Heart right ventricle (tissue), 16 donors: ENCODE measurements around the gene FBXW4. TPM values are rescaled to one million over a fixed set of nuclear protein-coding genes. Genes with fewer than 3 reads are reported as not detected.

Experiments used
- ATAC-seq, 8 donors: fragments of 200-7000 bp; cut with Tn5 transposase; one replicate each; pipeline ENCODE4 v1.9.1; 2020; ENCODE audit warnings: mild to moderate bottlenecking in 8 of 8, moderate library complexity in 8 of 8, moderate number of reproducible peaks in 1 of 8
- DNase-seq, 2 donors: peaks; one replicate each; pipeline ENCODE4 v3.0.0-alpha.2; 2020
- H3K27ac ChIP-seq, 10 donors: fragments of 200-600 bp; sonication (generic) in 2 of 10; one replicate each; pipeline versions ENCODE4 v1.5.0 to v1.8.0; 2020 to 2022; ENCODE audit warnings: mild to moderate bottlenecking in 3 of 10
- H3K27me3 ChIP-seq, 7 donors: fragments of 200-600 bp; one replicate each; pipeline ENCODE4 v1.8.0; 2021 to 2022; ENCODE audit warnings: mild to moderate bottlenecking in 2 of 7
- H3K36me3 ChIP-seq, 9 donors: fragments of 200-600 bp; sonication (generic) in 1 of 9; one replicate each; pipeline versions ENCODE4 v1.5.0 to v1.8.0; 2020 to 2022; ENCODE audit warnings: mild to moderate bottlenecking in 2 of 9
- H3K4me1 ChIP-seq, 9 donors: fragments of 200-600 bp; sonication (generic) in 1 of 9; one replicate each; pipeline versions ENCODE4 v1.5.0 to v1.8.0; 2020 to 2022; ENCODE audit warnings: mild to moderate bottlenecking in 4 of 9
- H3K4me3 ChIP-seq, 10 donors: fragments of 200-600 bp; sonication (generic) in 2 of 10; one replicate each; pipeline versions ENCODE4 v1.5.0 to v1.8.0; 2020 to 2022; ENCODE audit warnings: mild to moderate bottlenecking in 7 of 10, moderate library complexity in 2 of 10
- H3K9me3 ChIP-seq, 11 donors: fragments of 200-600 bp in 10 of 11; sonication (generic) in 2 of 11; one replicate each; pipeline versions ENCODE4 v1.5.0 to v1.8.0; 2013 to 2022; ENCODE audit warnings: mild to moderate bottlenecking in 2 of 11, control low read depth in 1 of 11, moderate library complexity in 1 of 11
- CTCF ChIP-seq, 9 donors: fragments of 200-600 bp; sonication (generic) in 2 of 9; IDR thresholded peaks; one replicate each; pipeline versions ENCODE4 v1.5.0 to v1.8.0; 2021 to 2022; ENCODE audit warnings: antibody characterized with exemption in 9 of 9, mild to moderate bottlenecking in 5 of 9, moderate library complexity in 1 of 9
- WGBS, 2 donors: extraction: QIAGEN DNeasy Blood & Tissue Kit; methylation state at CpG; one replicate each; pipeline ENCODE4 v1.1.7; 2013; ENCODE audit warnings: inconsistent platforms in 1 of 2; 5-methylcytosine and 5-hydroxymethylcytosine counted together
- intact Hi-C, 10 donors: fragments of 100-400 bp; cut with DNase I; formaldehyde crosslinking; loops; one replicate each; pipeline versions ENCODE4 v1.11.1 to v1.14.2; 2022
- polyA plus RNA-seq, 2 donors: library from polyadenylated mRNA; stranded (reverse); fragments of 200-250 nt; gene quantifications; one replicate each; pipeline ENCODE4 v1.2.3, GENCODE V29; 2013
- total RNA-seq, 10 donors: library from RNA; stranded (reverse); fragmentation: NEBNext Ultra II Directional in 3 of 10; extraction: Animal tissue kit (Norgen Biotek cat#: 25700) in 3 of 10; gene quantifications; one replicate each; pipeline versions ENCODE4 v1.2.1 to v1.2.4, GENCODE V29; 2021 to 2023
- donor health status: Arrhythmogenic right ventricular cardiomyopathy.
- donor health status: ischemic (EF 13 %, LVEDD 7.1; RV severe dilation, severe dysfunction).
- donor health status: healthy with polysubstance abuse.
- donor health status: DM: no; HTN: yes; CAD: no.
- donor health status: DM: no; HTN: no; CAD: no.
- donor health status: ischemic (EF 25% LVEDD 6.9; RV normal size, moderate dysfunction).
- donor health status: ischemic (EF 25% LVEDD 5.7; RV mildly dilated, moderate dysfunction).
- donor health status: healthy.
- donor health status: DM: yes; HTN: yes; CAD: no.
- donor health status: Ischemic cardiomyopathy.
- donor health status: ischemic (EF 35%, LVEDD 5.7; RV mildly dilated, moderate dysfunction).
- donor health status: nonischemic (EF 11% LVEDD 7.7; RV severe dilation, severe dysfunction).
- donor health status: DM: yes; HTN: yes; CAD: no.
- donor health status: PGD.
- donor health status: ischemic (EF 29% LVEDD 5.4; RV normal size, mild dysfunction).
- donor health status: nonischemic (EF 23%, LVEDD 6.1; RV moderate dilation, normal function).

Gene FBXW4
- total and polyA plus RNA-seq, 12 donors, result 31.8 to 118 (median 92.1) TPM

GRCh38 chr10:101611096-101611905, 83.7 kb downstream of the FBXW4 start:
- peaks cover 0 to 83% (median 39%) of the 10 kb centered on the region in 9 donors for H3K36me3 ChIP-seq
- intact Hi-C loops, result no loop called here
- 63 to 76% methylated on average over 16 of the region's 16 CpGs for WGBS, 2 donors
- DNase-seq (no peak), ATAC-seq (peak in 4 of 8 donors; percentile 18 to 30 (median 24))
- H3K27me3 ChIP-seq, result no peaks in the 10 kb centered on the region
- H3K4me1 ChIP-seq, result peaks cover 0 to 9% (median 0%) of the 10 kb centered on the region in 9 donors
- no peak overlapping the region for H3K4me3 ChIP-seq
- H3K9me3 ChIP-seq, result no peaks in the 10 kb centered on the region
- TF ChIP-seq CTCF (IDR thresholded peaks at IDR 0.05), result no peak
- peak overlapping the region in 1 of 10 donors; percentile 16 for H3K27ac ChIP-seq

GRCh38 chr10:101609481-101609880, 85.5 kb downstream of the FBXW4 start:
- ATAC-seq, result no peak
- no peak overlapping the region for H3K27ac ChIP-seq
- TF ChIP-seq CTCF (IDR thresholded peaks at IDR 0.05), result no peak
- DNase-seq, result no peak
- no peak overlapping the region for H3K4me3 ChIP-seq
- peaks cover 0 to 5% (median 0%) of the 10 kb centered on the region in 9 donors for H3K4me1 ChIP-seq
- H3K27me3 ChIP-seq, result no peaks in the 10 kb centered on the region
- no peaks in the 10 kb centered on the region for H3K9me3 ChIP-seq
- H3K36me3 ChIP-seq, result peaks cover 0 to 88% (median 43%) of the 10 kb centered on the region in 9 donors
- intact Hi-C loops, result loop anchor here in 4 of 10 donors (10.0 kb wide), 3 partner anchors 165 to 465 kb away; partner anchors contain the start of gene FGF8 (in 1 of the 4)
- WGBS, 2 donors, result 71 to 88% methylated on average over 4 of the region's 4 CpGs

- H3K9me3 ChIP-seq, result no peaks in the 10 kb centered on the region
- H3K36me3 ChIP-seq, result peaks cover 0 to 83% (median 43%) of the 10 kb centered on the region in 9 donors
- no peak for DNase-seq
- no peaks in the 10 kb centered on the region for H3K27me3 ChIP-seq
- 39 to 54% methylated on average over 2 of the region's 2 CpGs for WGBS, 2 donors
- peaks cover 0 to 11% (median 3%) of the 10 kb centered on the region in 9 donors for H3K4me1 ChIP-seq
- ATAC-seq, result no peak
- H3K27ac ChIP-seq, result no peak overlapping the region
- H3K4me3 ChIP-seq, result no peak overlapping the region
- no peak for TF ChIP-seq CTCF (IDR thresholded peaks at IDR 0.05)
- intact Hi-C loops, result loop anchor here in 4 of 10 donors (10.0 kb wide), 3 partner anchors 168 to 468 kb away; partner anchors contain the start of gene FGF8 (in 1 of the 4)
Measured at GRCh38 chr10:101607124-101607523, 87.8 kb downstream of the FBXW4 start.

- peak; percentile 69 to 89 (median 85) for TF ChIP-seq CTCF (IDR thresholded peaks at IDR 0.05)
- DNase-seq (peak; percentile 19 to 75), ATAC-seq (peak; percentile 73 to 90 (median 84))
- WGBS, 2 donors, result 47 to 49% methylated on average over 6 of the region's 6 CpGs
- Histone ChIP-seq H3K9me3 (no peaks in the 10 kb centered on the region), H3K4me1 (peaks cover 0 to 16% (median 5%) of the 10 kb centered on the region in 9 donors), H3K27ac (no peak overlapping the region), H3K27me3 (no peaks in the 10 kb centered on the region), H3K36me3 (peaks cover 0 to 54% (median 4%) of the 10 kb centered on the region in 9 donors), H3K4me3 (no peak overlapping the region)
- intact Hi-C loops, result loop anchor here (2.0 to 10.0 kb wide), 8 partner anchors 172 to 472 kb away; partner anchors contain the start of genes NPM3 (in 4 of the 10) and FGF8 (in 2 of the 10)
Measured at GRCh38 chr10:101602761-101603398, 92.1 kb downstream of the FBXW4 start.
